Activated effector memory CD4-positive, alpha-beta T cell treated with anti-CD3 and anti-CD28 coated beads, Interleukin-2, amount 50 U/mL, for 16 hours (primary cell): Measurements from ENCODE around the gene TLL1.

ENCODE experiments used
- DNase-seq: peaks from one replicate; pipeline ENCODE4 v3.0.0-alpha.2; 2020

TLL1 gene

DNA sequence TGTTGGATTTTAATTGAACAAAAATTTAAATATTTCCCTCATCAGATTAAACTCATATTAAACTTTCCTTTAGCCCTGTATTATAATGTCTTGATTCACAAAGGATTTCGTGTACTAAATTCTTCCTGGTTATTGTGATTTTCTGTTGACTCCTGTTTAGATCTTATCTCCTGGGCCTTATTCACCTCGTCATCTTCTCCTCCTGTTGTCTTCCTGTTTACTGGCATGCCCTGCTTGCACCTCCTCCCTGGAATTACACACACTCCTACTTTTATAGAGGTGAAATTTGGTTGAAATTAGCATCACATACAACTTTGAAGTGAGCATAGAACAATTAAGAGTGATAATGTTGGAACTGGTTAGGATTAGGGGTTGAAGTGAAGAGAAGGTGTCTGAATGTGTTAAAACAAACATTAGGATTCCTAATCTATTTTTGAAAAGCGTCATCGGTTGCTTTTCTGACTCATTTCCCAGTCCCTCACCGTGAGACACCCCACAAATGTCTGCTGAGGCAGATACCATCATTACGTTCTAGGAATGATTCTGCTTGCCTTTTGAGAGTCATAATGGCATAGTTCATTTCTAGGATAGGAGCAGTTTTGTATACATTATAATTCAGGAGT is 32.5 kb downstream of the TLL1 start:
- DNase-seq: no peak

DNA sequence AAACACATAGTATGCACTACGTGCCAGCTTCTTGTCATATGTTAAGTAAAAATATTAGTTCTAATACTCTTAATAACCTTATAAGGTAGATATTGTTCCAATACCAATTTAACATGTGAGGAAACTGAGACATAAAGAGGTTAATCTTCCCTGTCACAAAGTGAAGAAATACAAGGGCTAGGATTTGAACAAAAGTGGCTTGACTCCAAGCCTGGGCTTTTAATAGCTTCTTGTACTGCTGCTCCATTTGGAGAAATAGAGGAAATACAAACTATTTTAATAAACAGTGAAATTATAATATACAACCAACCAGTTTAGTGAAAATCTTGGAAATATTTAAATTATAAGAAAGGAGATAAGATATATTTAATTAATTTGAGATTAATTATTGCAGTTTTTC is 33.2 kb downstream of the TLL1 start:
- DNase-seq: no peak

DNA sequence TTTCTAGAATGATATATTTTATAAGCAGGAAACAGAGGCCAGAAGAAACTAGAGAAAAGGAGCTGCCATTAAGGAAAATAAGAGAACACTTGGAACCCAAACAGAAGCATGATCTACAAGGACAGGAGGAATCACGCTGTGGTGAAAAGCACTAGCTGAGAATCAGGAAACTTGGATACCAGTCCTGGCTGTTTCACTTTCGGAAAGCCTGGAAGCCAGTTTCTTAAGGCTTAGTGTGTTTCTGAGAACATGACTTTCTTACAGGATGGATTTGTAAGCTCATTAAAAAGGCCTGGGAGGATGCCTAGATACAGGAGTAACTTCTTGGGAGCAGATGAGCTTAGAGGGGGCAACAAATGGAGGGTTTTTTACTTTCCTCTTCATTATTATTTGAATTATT is 36.9 kb downstream of the TLL1 start:
- DNase-seq: no peak

- no peak for DNase-seq
Observed at GRCh38 chr4:165915215-165915614, 42.2 kb downstream of the TLL1 start.

DNA sequence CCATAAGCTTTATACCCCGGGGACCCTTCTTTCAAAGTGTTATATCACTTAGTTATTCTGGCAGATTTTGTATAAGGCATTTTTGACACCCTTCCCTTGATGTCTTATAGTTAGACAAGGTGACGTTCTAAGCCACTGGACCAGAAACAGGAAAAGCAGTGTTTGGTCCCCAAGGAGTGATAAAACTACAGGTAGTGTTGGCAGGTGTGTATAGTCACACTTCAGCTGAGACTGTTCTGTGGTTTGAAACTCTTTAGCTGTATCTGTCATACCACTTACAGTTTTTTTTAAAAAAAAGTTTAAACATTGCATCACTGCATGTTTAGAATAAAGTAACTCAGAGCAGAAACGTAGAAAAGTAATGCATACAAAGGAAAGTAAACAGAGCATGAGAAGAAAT is 48.5 kb downstream of the TLL1 start:
- no peak for DNase-seq

DNA sequence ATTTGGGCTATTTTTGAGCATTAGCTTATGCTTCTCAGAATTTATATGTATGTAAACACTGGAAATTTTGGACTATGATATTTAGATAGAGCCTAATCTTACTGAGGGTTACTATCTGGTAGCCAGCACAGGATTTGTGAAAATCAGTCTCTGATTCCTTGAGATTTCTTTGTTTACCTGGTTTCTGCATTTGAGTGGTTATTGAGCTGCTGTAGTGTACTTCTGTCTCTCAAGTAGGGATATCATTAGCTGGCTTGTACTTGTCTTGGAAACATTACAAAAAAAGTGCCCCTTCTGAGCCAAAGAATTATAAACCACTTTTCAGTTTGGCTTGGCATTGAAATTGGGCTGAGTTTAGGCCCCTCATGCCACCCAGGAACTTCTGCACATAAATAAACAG is 49.7 kb downstream of the TLL1 start:
- no peak for DNase-seq

- DNase-seq: no peak
Observed at GRCh38 chr4:165926307-165926706, 53.3 kb downstream of the TLL1 start.

DNA sequence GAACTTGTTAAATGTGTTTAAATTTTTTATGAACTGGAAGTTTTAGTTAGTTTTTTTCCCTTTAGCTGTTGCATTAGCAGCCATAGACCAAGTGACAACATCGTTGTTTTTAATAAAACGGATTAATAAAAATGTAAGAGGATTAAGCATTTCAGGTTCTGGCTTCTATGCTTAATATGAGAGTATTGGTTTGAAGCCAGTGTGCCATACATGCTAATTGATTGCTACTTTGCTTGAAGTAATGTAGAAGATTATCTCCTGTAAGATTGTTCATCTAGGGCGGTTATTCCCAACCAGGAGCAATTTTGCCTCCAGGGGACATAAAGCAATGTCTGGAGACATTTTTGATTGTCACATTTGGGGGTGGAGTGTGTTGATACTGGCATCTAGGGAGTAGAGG is 54.3 kb downstream of the TLL1 start:
- no peak for DNase-seq

DNA sequence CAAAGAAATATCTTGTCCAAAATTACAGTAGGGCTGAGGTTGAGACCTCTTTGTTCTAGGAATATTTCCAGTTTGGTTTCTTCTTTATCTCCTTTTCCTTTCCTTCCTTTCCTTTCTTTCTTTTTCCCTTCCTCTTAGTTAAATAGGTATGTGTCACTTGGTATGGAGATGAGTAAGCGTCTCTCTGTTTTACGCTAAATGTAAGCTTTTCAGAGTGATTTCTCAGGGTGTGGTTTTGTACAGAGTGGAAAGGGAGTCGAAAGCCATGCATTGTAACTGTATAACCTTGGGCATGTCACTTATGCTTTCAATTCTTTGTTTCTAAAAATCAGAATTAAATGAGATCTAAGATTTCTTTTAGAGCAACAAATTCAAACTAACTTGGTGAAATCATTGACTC is 54.8 kb downstream of the TLL1 start:
- DNase-seq: no peak

GRCh38 chr4:165928601-165929000 is 55.6 kb downstream of the TLL1 start:
- no peak for DNase-seq

DNA sequence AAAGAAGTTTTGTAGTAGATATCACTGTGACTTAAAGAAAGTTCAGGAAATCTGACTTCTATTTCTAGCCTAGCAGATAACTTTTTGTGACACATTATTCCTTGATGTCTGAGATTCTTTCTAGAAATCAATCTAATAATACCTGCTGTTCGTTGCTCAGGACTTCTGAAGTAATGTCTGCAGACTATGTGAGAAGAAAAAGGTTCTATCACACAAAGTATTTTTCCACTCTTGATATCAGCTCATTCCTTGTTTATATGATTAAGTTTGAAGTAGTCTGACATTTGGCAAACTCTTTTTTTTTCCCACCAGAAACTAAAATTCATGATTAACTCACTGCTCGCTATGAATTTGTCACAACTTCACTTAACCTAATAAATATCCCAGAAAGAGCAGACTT is 56.6 kb downstream of the TLL1 start:
- no peak for DNase-seq

DNA sequence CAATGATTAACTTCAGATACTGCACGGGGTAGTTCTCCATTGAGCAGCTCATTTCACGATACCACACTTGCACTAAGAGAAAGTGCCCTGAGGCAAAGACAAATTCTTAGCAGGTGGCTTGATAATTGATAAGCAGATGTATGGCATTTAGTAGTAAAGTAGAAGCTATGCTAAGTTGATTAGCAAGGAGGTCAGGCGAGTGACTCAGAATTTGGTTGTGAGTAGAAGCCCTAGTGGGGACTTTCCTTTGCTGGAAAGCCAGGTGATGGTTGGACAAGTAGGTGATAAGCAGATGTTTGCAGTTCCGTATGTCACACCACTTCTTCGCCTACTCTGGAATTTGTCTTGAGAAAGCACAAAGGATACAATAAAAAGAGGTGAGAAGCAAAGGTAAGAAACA is 58.7 kb downstream of the TLL1 start:
- no peak for DNase-seq

- no peak for DNase-seq
Observed at GRCh38 chr4:165944900-165945299, 71.9 kb downstream of the TLL1 start.

DNA sequence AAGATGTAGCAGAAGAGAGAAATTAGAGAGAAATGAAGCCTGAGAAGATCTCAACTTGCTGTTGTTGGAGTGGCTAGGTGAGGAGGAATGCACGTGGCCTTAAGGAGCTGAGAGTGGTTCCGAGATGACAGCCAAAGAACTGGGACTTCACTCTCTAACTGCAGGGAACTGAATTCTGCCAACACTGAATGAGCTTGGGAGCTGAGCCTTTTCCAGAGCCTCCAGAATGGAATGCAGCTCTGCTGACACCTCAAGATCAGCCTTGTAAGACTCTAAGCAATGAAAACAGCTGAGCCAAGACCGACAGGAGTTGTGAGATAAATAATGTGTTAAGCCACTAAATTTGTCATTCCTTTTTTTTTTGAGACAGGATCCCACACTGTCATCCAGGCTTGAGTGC is 73.0 kb downstream of the TLL1 start:
- no peak for DNase-seq

GRCh38 chr4:165947019-165947418 is 74.0 kb downstream of the TLL1 start:
- no peak for DNase-seq

GRCh38 chr4:165953181-165953580 is 80.1 kb downstream of the TLL1 start:
- no peak for DNase-seq

GRCh38 chr4:165963621-165964020 is 90.6 kb downstream of the TLL1 start:
- no peak for DNase-seq

DNA sequence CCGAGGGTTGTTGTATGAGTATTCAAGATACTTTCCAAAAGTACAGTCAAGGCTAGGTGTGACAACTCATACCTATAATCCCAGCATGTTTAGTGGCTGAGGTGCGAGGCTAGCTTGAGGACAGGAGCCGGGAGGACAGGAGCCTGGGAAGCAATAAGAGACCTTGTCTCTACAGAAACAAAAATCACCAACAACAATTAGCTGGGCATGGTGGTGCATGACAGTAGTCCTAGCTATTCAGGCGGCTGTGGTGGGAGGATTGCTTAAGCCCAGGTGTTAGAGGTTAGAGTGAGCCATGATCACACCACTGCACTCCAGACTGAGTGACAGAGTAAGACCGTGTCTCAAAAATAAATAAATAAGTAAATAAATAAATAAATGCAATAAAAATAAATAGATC is 91.6 kb downstream of the TLL1 start:
- DNase-seq: no peak

GRCh38 chr4:165965503-165965902 is 92.5 kb downstream of the TLL1 start:
- no peak for DNase-seq

- no peak for DNase-seq
Observed at GRCh38 chr4:165966833-165967232, 93.8 kb downstream of the TLL1 start.

DNA sequence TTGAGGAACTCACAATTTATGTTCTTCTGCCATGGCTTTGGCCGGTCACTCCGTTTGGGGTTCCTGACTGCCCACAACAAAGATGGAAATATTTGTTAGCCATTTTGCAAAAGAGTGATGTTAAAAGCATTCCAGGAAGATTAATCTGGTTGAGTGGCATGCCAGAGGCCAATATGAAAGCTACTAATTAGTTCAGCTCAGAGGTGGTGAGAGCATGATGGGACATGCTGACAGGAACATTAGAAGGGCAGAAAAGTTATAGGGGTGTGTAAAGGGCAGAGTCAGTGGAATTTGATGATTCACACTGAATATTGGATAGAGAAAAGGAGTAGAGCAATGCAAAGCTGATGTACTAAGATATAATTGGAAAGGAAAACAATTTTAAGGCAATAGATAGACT is 94.4 kb downstream of the TLL1 start:
- no peak for DNase-seq

DNA sequence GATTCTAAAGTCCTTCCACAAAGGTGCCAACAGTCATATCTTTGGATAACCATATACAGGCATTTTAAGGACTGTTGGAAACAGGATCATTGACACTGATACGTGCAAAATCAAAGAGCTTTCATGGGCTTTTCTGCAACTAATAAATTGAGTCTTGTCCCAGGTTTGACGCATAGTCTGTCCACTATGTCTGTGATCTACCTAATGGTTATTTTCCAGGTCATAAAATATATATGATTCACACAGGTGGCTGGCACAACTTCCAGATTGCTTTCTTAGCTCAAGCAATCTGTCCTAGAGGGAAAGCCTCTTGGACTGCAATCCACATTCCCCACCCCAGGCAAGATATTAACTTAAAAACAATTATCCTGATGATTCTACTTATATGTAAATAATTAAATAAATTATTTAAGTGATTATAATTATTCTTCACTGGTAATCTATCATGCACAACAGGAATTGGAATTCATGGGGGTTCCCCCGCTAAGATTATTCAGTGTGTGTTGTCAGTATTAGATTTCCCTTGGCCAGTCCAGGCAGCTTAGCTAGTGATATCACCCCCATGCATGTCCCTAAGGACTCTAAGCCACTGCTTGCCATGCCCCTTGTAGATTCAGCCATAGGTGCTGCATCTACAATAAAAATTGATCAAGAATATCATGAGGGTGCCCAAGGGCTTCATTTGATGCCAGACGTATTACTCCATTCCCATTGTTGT is 97.8 kb downstream of the TLL1 start:
- no peak for DNase-seq

DNA sequence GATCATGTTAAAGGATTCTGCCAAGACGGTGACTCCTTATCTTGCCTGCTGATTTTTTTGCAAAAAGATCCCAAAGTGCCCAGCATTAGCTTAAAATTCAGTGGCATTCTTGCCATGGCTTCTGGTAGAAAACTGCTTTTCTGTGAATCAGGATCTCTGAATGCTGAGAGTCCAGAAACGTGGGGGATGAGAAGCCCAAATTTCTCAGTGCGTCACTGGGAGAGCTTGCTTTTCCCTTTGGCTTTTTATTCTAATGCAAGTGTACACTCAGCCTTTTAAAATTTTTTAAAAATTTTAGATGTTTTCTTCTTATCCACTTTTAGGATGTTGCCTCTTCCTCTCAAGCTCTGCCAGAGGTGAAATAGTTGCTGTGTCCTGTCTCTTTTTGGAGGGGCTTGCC is 98.4 kb downstream of the TLL1 start:
- DNase-seq: no peak

- DNase-seq: no peak
Observed at GRCh38 chr4:165971933-165972332, 98.9 kb downstream of the TLL1 start.

DNA sequence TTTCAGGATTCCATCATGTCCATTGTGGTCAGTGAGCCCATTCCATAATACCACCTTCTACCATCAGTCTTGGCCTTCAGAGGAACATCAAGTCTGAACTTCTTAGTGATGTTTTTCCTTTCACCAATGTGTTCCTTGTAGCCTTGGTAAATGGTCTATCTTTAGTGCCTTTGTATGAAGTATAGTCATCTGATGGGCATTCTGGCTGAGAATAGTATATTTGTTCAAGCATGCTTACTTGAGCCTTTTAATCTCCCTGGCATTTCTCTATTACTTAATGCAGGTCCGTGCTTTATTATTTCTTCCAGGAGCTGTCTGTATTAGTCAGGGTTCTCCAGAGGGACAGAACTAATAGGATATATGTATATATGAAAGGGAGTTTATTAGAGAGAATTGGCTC is 99.7 kb downstream of the TLL1 start:
- no peak for DNase-seq
